ENCODE results near the gene DENND1B.

Gene DENND1B

DNA sequence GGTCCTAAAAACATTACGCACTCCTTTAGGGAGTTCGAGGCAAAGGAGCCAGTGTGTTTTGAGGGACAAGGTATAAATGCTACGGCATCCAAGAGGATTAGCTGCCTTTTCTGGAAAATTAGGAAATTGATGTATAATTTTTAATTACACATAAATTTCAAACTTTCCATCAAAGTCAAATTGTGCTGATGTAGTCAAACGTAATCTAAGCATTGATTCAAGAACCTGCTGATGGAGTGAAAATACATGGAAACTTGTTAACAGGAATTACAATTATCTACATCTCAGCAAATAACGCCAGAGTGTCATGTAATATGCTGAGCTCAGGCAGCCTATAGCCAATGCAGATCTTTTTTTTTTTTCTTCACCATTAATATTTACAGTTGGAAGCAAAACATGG is 312.7 kb downstream of the DENND1B start:
- no peak for DNase-seq

Data from NCI-H446 (cell line).